ENCODE data around the gene APBB2. TPM values are rescaled to one million over a fixed set of nuclear protein-coding genes. Genes with fewer than 3 reads are reported as not detected.

Gene APBB2
- total RNA-seq, 1 experiment from 2014 or later: 80.7 TPM

DNA sequence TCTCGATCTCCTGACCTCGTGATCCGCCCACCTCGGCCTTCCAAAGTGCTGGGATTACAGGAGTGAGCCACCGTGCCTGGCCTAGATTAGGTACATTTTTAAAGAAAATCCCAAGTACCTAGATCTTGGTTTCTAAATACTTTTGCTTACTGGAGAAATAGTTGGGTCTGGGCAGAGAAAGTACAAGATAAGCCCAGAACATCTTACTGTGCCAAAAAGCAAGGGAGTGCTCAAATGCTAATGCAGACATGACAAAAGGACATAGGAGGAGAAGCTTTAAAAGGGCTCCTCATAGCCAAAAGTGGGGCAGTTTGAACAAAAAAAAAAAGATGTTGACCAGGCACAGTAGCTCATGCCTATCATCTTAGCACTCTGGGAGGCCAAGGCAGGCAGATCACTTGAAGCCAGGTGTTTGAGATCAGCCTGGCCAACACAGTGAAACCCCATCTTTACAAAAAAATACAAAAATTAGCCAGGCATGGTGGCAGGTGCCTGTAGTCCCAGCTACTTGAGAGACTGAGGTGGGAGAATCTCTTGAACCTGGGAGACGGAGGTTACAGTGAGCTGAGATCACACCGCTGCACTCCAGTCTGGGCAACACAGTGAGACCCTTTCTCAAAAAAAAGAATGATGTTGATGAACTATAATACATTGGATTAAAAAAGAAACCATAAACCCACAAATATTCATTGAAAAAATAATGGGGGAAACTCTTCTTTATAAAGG lies 107.5 kb downstream of the APBB2 start:
- peaks cover 23% of the 10 kb centered on the region for H3K36me3 Mint-ChIP-seq (ENCODE audit: insufficient read depth, unreplicated experiment)
- no peak overlapping the region for H3K27ac Mint-ChIP-seq (ENCODE audit: unreplicated experiment)
- H3K4me3 Mint-ChIP-seq (ENCODE audit: unreplicated experiment): no peak overlapping the region
- CTCF ChIA-PET: no interaction called here
- H3K4me3 ChIP-seq (ENCODE audit: low read depth, low read length): no peak overlapping the region
- intact Hi-C loops (cut with micrococcal nuclease; ENCODE audit: unreplicated experiment): no loop called here
- H3K36me3 ChIP-seq (ENCODE audit: control insufficient read depth, insufficient read depth, low read length): no peaks in the 10 kb centered on the region; the same call in 1 of the 2 replicates
- TF ChIP-seq, protein P1, sequence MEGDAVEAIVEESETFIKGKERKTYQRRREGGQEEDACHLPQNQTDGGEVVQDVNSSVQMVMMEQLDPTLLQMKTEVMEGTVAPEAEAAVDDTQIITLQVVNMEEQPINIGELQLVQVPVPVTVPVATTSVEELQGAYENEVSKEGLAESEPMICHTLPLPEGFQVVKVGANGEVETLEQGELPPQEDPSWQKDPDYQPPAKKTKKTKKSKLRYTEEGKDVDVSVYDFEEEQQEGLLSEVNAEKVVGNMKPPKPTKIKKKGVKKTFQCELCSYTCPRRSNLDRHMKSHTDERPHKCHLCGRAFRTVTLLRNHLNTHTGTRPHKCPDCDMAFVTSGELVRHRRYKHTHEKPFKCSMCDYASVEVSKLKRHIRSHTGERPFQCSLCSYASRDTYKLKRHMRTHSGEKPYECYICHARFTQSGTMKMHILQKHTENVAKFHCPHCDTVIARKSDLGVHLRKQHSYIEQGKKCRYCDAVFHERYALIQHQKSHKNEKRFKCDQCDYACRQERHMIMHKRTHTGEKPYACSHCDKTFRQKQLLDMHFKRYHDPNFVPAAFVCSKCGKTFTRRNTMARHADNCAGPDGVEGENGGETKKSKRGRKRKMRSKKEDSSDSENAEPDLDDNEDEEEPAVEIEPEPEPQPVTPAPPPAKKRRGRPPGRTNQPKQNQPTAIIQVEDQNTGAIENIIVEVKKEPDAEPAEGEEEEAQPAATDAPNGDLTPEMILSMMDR (IDR thresholded peaks at IDR 0.05; ENCODE audit: insufficient read depth in 1 of 2, low read depth in 1 of 2, low read length in 1 of 2, severe bottlenecking in 1 of 2, unreplicated experiment in 1 of 2): no peak
- H3K9me3 Mint-ChIP-seq (ENCODE audit: unreplicated experiment): peaks cover 5% of the 10 kb centered on the region
- DNase-seq: no peak
- peaks cover 16% of the 10 kb centered on the region for H3K4me1 ChIP-seq
- H3K4me1 Mint-ChIP-seq (ENCODE audit: low read depth, unreplicated experiment): peaks cover 7% of the 10 kb centered on the region
- POLR2A ChIA-PET: no interaction called here
- H3K27me3 Mint-ChIP-seq (ENCODE audit: insufficient read depth, unreplicated experiment): no peaks in the 10 kb centered on the region
- no TSS peak for BruUV-seq (replicated peaks)
- no peaks in the 10 kb centered on the region for H3K9me3 ChIP-seq
- no peaks in the 10 kb centered on the region for H3K27me3 ChIP-seq (replicated peaks; ENCODE audit: control insufficient read depth, insufficient read depth, low read length)

DNA sequence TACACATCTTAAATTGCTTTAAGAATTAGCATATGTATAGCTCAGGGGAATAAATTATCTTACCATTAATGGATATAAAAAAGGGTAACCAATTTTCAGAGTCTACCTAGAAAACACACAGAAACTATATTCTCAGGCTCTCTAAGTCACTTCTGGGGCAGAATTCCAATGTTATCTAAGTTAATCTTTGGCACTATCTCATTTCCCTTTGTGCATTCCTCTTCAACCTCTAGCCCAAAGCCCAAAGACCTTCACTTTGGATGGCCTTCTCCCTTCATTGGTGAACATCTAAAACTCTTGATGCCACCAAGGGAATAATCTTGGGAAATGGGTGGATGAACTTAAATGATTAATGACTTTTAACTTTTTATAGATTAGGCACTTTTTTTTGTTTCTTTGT lies 108.3 kb downstream of the APBB2 start:
- H3K4me1 ChIP-seq: peaks cover 16% of the 10 kb centered on the region
- no peaks in the 10 kb centered on the region for H3K27me3 Mint-ChIP-seq (ENCODE audit: insufficient read depth, unreplicated experiment)
- H3K4me3 Mint-ChIP-seq (ENCODE audit: unreplicated experiment): no peak overlapping the region
- H3K27ac Mint-ChIP-seq (ENCODE audit: unreplicated experiment): no peak overlapping the region
- no peak for DNase-seq
- TF ChIP-seq, protein P1 (IDR thresholded peaks at IDR 0.05; ENCODE audit: insufficient read depth in 1 of 2, low read depth in 1 of 2, low read length in 1 of 2, severe bottlenecking in 1 of 2, unreplicated experiment in 1 of 2): no peak
- intact Hi-C loops (cut with micrococcal nuclease; ENCODE audit: unreplicated experiment): no loop called here
- no peaks in the 10 kb centered on the region for H3K27me3 ChIP-seq (replicated peaks; ENCODE audit: control insufficient read depth, insufficient read depth, low read length)
- H3K4me3 ChIP-seq (ENCODE audit: low read depth, low read length): no peak overlapping the region
- no peaks in the 10 kb centered on the region for H3K9me3 Mint-ChIP-seq (ENCODE audit: unreplicated experiment)
- CTCF ChIA-PET: no interaction called here
- no peaks in the 10 kb centered on the region for H3K9me3 ChIP-seq
- POLR2A ChIA-PET: no interaction called here
- peaks cover 15% of the 10 kb centered on the region for H3K36me3 Mint-ChIP-seq (ENCODE audit: insufficient read depth, unreplicated experiment)
- peaks cover 7% of the 10 kb centered on the region for H3K4me1 Mint-ChIP-seq (ENCODE audit: low read depth, unreplicated experiment)
- BruUV-seq (replicated peaks): no TSS peak
- no peaks in the 10 kb centered on the region; the same call in 1 of the 2 replicates for H3K36me3 ChIP-seq (ENCODE audit: control insufficient read depth, insufficient read depth, low read length)

DNA sequence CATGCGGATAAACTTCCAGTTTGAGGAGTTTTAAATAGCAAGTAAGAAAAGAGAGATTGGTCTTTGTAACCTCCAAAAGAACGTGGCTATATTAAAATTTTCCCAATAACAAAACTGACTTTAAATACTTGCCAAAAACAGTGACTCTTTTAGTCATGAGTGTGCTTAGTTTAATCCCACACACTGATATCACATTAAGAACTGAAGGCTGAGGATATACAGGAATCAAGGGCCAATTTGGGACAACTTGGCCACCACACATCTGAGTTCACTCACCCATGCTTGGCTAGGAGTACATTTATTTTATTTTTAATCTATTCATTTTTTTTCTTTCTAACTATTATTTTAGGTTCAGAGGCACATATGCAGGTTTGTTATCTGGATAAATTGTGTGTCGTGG lies 110.2 kb downstream of the APBB2 start:
- TF ChIP-seq, protein P1 (IDR thresholded peaks at IDR 0.05; ENCODE audit: insufficient read depth in 1 of 2, low read depth in 1 of 2, low read length in 1 of 2, severe bottlenecking in 1 of 2, unreplicated experiment in 1 of 2): no peak
- CTCF ChIA-PET: no interaction called here
- Histone ChIP-seq H3K9me3 (no peaks in the 10 kb centered on the region), H3K27me3 (replicated peaks; ENCODE audit: control insufficient read depth, insufficient read depth, low read length) (no peaks in the 10 kb centered on the region), H3K4me3 (ENCODE audit: low read depth, low read length) (no peak overlapping the region), H3K36me3 (ENCODE audit: control insufficient read depth, insufficient read depth, low read length) (no peaks in the 10 kb centered on the region), H3K4me1 (peaks cover 16% of the 10 kb centered on the region)
- no peaks in the 10 kb centered on the region for H3K27me3 Mint-ChIP-seq (ENCODE audit: insufficient read depth, unreplicated experiment)
- DNase-seq: no peak
- no TSS peak for BruUV-seq (replicated peaks)
- H3K9me3 Mint-ChIP-seq (ENCODE audit: unreplicated experiment): no peaks in the 10 kb centered on the region
- H3K4me3 Mint-ChIP-seq (ENCODE audit: unreplicated experiment): no peak overlapping the region
- intact Hi-C loops (cut with micrococcal nuclease; ENCODE audit: unreplicated experiment): no loop called here
- H3K4me1 Mint-ChIP-seq (ENCODE audit: low read depth, unreplicated experiment): peaks cover 7% of the 10 kb centered on the region
- POLR2A ChIA-PET: no interaction called here
- H3K27ac Mint-ChIP-seq (ENCODE audit: unreplicated experiment): no peak overlapping the region
- H3K36me3 Mint-ChIP-seq (ENCODE audit: insufficient read depth, unreplicated experiment): peaks cover 8% of the 10 kb centered on the region

Measured in Caco-2 (cell line).